Measurements from ENCODE around the gene MTA1. TPM values are rescaled to one million over a fixed set of nuclear protein-coding genes. Genes with fewer than 3 reads are reported as not detected.
A peak's percentile ranks its signal among the peaks of the same experiment; 100 is the strongest.

MTA1 gene
- total and polyA plus RNA-seq, 2 donors (not counting 1 experiment from before 2014, with no cell fraction given): 137 to 147 TPM

DNA sequence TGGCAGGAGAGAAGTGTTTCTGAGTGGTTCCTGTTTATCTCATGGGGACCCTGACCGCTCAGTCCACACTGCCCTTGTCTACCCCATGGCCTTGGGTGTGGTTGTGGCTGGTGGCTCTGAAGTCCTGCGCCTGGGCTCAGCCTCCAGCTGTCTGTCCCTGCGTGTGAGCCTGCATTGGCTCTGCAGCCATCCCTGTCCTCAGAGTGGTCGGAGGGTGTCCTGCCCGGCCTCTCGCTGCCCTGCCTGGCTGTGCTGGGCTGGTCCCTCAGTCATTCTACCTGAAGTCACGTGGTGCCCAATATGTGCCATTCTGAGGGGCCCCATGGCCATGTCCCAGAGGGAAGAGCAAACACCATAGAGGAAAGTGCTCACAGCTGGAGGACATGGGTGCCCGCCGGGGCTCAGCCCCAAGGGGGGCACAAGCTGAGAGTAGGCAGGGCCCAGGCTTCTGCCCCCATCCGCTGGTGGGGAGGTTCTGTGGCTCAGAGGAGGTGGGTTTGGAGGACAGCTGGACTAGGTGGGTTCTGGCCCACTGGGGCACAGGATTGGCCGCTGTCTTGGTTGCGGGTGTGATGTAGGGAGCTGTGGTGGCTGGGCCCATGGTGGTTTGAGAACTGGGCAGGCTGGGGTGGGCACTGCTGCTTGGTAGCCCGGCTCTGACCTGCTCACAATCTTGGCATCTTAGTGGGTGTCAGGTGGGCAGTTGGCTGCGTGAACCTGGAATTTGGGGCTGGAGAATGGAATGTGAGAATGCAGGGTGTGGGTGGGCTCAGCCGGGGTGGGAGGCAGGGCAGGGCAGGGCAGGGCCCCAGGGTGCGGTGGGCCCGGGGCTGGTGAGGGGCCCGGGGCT, 83.0 kb downstream of the MTA1 start:
- no peaks in the 10 kb centered on the region for H3K9me3 Mint-ChIP-seq (ENCODE audit: insufficient read depth)
- H3K9ac ChIP-seq (ENCODE audit: low read length): no peak overlapping the region
- H3K4me3 ChIP-seq (ENCODE audit: control extremely low read depth in 1 of 5, extremely low read depth in 1 of 5, insufficient read depth in 1 of 5, low read depth in 2 of 5, low read length in 4 of 5): no peak overlapping the region
- no peaks in the 10 kb centered on the region for H3K79me2 ChIP-seq (ENCODE audit: control insufficient read depth, insufficient read depth, low read length)
- DNase-seq: peak; percentile 31
- 84% methylated on average over 17 of the region's 18 CpGs for WGBS (ENCODE audit: insufficient coverage)
- TF ChIP-seq, protein P1, sequence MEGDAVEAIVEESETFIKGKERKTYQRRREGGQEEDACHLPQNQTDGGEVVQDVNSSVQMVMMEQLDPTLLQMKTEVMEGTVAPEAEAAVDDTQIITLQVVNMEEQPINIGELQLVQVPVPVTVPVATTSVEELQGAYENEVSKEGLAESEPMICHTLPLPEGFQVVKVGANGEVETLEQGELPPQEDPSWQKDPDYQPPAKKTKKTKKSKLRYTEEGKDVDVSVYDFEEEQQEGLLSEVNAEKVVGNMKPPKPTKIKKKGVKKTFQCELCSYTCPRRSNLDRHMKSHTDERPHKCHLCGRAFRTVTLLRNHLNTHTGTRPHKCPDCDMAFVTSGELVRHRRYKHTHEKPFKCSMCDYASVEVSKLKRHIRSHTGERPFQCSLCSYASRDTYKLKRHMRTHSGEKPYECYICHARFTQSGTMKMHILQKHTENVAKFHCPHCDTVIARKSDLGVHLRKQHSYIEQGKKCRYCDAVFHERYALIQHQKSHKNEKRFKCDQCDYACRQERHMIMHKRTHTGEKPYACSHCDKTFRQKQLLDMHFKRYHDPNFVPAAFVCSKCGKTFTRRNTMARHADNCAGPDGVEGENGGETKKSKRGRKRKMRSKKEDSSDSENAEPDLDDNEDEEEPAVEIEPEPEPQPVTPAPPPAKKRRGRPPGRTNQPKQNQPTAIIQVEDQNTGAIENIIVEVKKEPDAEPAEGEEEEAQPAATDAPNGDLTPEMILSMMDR (IDR thresholded peaks at IDR 0.05): no peak
- no peak for TF ChIP-seq EZH2 (IDR thresholded peaks at IDR 0.05; ENCODE audit: borderline replicate concordance, insufficient read depth, low read depth, low read length, poor library complexity, severe bottlenecking)
- no peak overlapping the region for H3K4me2 ChIP-seq (replicated peaks; ENCODE audit: low read depth, low read length, poor library complexity, severe bottlenecking)
- no peaks in the 10 kb centered on the region for H3K9me3 ChIP-seq (ENCODE audit: control extremely low read depth in 1 of 3, control insufficient read depth in 2 of 3, insufficient read depth in 1 of 3, low read length in 2 of 3)
- no peaks in the 10 kb centered on the region for H3K27me3 ChIP-seq (replicated peaks in 1 of 4; ENCODE audit: control extremely low read depth in 1 of 4, control insufficient read depth in 3 of 4, insufficient read depth in 4 of 4, low read length in 3 of 4)
- POLR2A ChIA-PET: no interaction called here
- H3K27ac ChIP-seq (ENCODE audit: low read length in 2 of 2): no peak overlapping the region
- H2AFZ ChIP-seq (ENCODE audit: insufficient read depth, low read depth, low read length, poor library complexity, severe bottlenecking): no peak overlapping the region
- H3K4me3 Mint-ChIP-seq: no peak overlapping the region
- intact Hi-C loops (cut with micrococcal nuclease): no loop called here
- H4K20me1 ChIP-seq (ENCODE audit: control insufficient read depth, insufficient read depth, low read length, poor library complexity, severe bottlenecking): no peaks in the 10 kb centered on the region
- CTCF ChIA-PET: no interaction called here
- H3K27me3 Mint-ChIP-seq: peaks cover 9% of the 10 kb centered on the region
- H3K4me1 Mint-ChIP-seq: no peaks in the 10 kb centered on the region
- H3K27ac Mint-ChIP-seq: no peak overlapping the region
- no peaks in the 10 kb centered on the region for H3K4me1 ChIP-seq (ENCODE audit: control insufficient read depth in 2 of 2, insufficient read depth in 2 of 2, low read length in 2 of 2)
- H3K36me3 ChIP-seq (replicated peaks in 1 of 2; ENCODE audit: control extremely low read depth in 1 of 2, control insufficient read depth in 1 of 2, extremely low read depth in 1 of 2, insufficient read depth in 2 of 2, low read length in 1 of 2): no peaks in the 10 kb centered on the region
- ATAC-seq (ENCODE audit: low read depth): no peak

DNA sequence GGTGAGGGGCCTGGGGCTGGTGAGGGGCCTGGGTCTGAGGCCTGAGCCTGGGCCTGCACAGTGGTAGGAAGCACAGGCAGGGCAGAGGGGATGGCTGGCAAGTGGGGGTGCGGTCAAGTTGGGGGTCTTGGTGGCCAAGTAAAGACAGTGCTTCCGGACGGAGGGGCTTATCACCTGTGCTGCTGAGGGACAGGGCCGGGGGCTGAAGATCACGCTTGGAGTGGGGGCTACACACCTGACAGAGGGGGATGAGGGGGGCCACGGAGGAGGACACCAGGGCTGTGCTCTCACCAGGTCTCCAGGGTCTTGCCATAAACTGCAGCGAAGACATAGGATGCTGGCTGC, 83.6 kb downstream of the MTA1 start:
- H3K4me1 Mint-ChIP-seq: no peaks in the 10 kb centered on the region
- H3K9ac ChIP-seq (ENCODE audit: low read length): no peak overlapping the region
- no peak overlapping the region for H3K27ac ChIP-seq (ENCODE audit: low read length in 2 of 2)
- H3K36me3 ChIP-seq (replicated peaks in 1 of 2; ENCODE audit: control extremely low read depth in 1 of 2, control insufficient read depth in 1 of 2, extremely low read depth in 1 of 2, insufficient read depth in 2 of 2, low read length in 1 of 2): no peaks in the 10 kb centered on the region
- no peaks in the 10 kb centered on the region for H3K4me1 ChIP-seq (ENCODE audit: control insufficient read depth in 2 of 2, insufficient read depth in 2 of 2, low read length in 2 of 2)
- H3K27me3 ChIP-seq (replicated peaks in 1 of 4; ENCODE audit: control extremely low read depth in 1 of 4, control insufficient read depth in 3 of 4, insufficient read depth in 4 of 4, low read length in 3 of 4): peaks cover 0 to 5% (median 0%) of the 10 kb centered on the region in 4 experiments
- no peak overlapping the region for H3K4me3 ChIP-seq (ENCODE audit: control extremely low read depth in 1 of 5, extremely low read depth in 1 of 5, insufficient read depth in 1 of 5, low read depth in 2 of 5, low read length in 4 of 5)
- peak; percentile 28 for DNase-seq
- no peaks in the 10 kb centered on the region for H3K79me2 ChIP-seq (ENCODE audit: control insufficient read depth, insufficient read depth, low read length)
- H4K20me1 ChIP-seq (ENCODE audit: control insufficient read depth, insufficient read depth, low read length, poor library complexity, severe bottlenecking): no peaks in the 10 kb centered on the region
- H3K4me2 ChIP-seq (replicated peaks; ENCODE audit: low read depth, low read length, poor library complexity, severe bottlenecking): no peak overlapping the region
- H3K27me3 Mint-ChIP-seq: peaks cover 13% of the 10 kb centered on the region
- H2AFZ ChIP-seq (ENCODE audit: insufficient read depth, low read depth, low read length, poor library complexity, severe bottlenecking): no peak overlapping the region
- ChIA-PET CTCF (no interaction called here), POLR2A (no interaction called here)
- no peaks in the 10 kb centered on the region for H3K9me3 Mint-ChIP-seq (ENCODE audit: insufficient read depth)
- no peak for ATAC-seq (ENCODE audit: low read depth)
- WGBS (ENCODE audit: insufficient coverage): 95% methylated on average over 7 of the region's 7 CpGs
- intact Hi-C loops (cut with micrococcal nuclease): no loop called here
- no peak overlapping the region for H3K4me3 Mint-ChIP-seq
- no peaks in the 10 kb centered on the region for H3K9me3 ChIP-seq (ENCODE audit: control extremely low read depth in 1 of 3, control insufficient read depth in 2 of 3, insufficient read depth in 1 of 3, low read length in 2 of 3)
- H3K27ac Mint-ChIP-seq: no peak overlapping the region
- TF ChIP-seq EZH2 (IDR thresholded peaks at IDR 0.05; ENCODE audit: borderline replicate concordance, insufficient read depth, low read depth, low read length, poor library complexity, severe bottlenecking): no peak
- TF ChIP-seq, protein P1 (IDR thresholded peaks at IDR 0.05): no peak
